Ishikawa (cell line): ENCODE results near the gene MTUS2.

Source experiments
- CEBPB ChIP-seq: IDR thresholded peaks from 2 replicates; pipeline ENCODE4 v1.6.1; 2012
- CREB1 ChIP-seq: IDR thresholded peaks from 2 replicates; pipeline ENCODE4 v1.6.1; 2012; ENCODE audit warnings: low read depth
- EGR1 ChIP-seq: IDR thresholded peaks from 2 replicates; pipeline ENCODE4 v1.6.1; 2012
- EP300 ChIP-seq: IDR thresholded peaks from 2 replicates; pipeline ENCODE4 v1.6.1; 2012; ENCODE audit warnings: borderline replicate concordance
- FOXM1 ChIP-seq: IDR thresholded peaks from 2 replicates; pipeline ENCODE4 v1.6.1; 2012; ENCODE audit warnings: low read depth, borderline replicate concordance
- MAX ChIP-seq: IDR thresholded peaks from 2 replicates; pipeline ENCODE4 v1.6.1; 2012
- NFIC ChIP-seq: IDR thresholded peaks from 2 replicates; pipeline ENCODE4 v1.6.1; 2012
- RAD21 ChIP-seq: IDR thresholded peaks from 2 replicates; pipeline ENCODE4 v1.6.1; 2012; ENCODE audit warnings: low read depth
- REST ChIP-seq: IDR thresholded peaks from 2 replicates; pipeline ENCODE4 v1.6.1; 2012; ENCODE audit warnings: low read depth, mild to moderate bottlenecking
- TAF1 ChIP-seq: IDR thresholded peaks from 2 replicates; pipeline ENCODE4 v1.6.1; 2012; ENCODE audit warnings: low read depth, mild to moderate bottlenecking
- TCF12 ChIP-seq: IDR thresholded peaks from 2 replicates; pipeline ENCODE4 v1.6.1; 2012; ENCODE audit warnings: low read depth
- TEAD4 ChIP-seq: IDR thresholded peaks from 2 replicates; pipeline ENCODE4 v1.6.1; 2012
- USF1 ChIP-seq: IDR thresholded peaks from 2 replicates; pipeline ENCODE4 v1.6.1; 2012
- YY1 ChIP-seq: IDR thresholded peaks from 2 replicates; pipeline ENCODE4 v1.6.1; 2012; ENCODE audit warnings: low read depth
- ZBTB7A ChIP-seq: IDR thresholded peaks from 2 replicates; pipeline ENCODE4 v1.6.1; 2012; ENCODE audit warnings: low read depth

The MTUS2 gene

GRCh38 chr13:29421118-29421517 lies 601.0 kb downstream of the MTUS2 start:
- no peak for TF ChIP-seq USF1
- no peak for TF ChIP-seq TAF1

GRCh38 chr13:29422015-29422414 lies 601.9 kb downstream of the MTUS2 start:
- no peak for TF ChIP-seq TCF12
- no peak for TF ChIP-seq FOXM1
- no peak for TF ChIP-seq EGR1
- no peak for TF ChIP-seq CEBPB
- no peak for TF ChIP-seq MAX
- no peak for TF ChIP-seq YY1
- no peak for TF ChIP-seq REST
- TF ChIP-seq CREB1 = no peak
- TF ChIP-seq ZBTB7A = no peak
- TF ChIP-seq NFIC = no peak
- TF ChIP-seq USF1 = no peak
- no peak for TF ChIP-seq TEAD4
- TF ChIP-seq EP300 = no peak
- TF ChIP-seq TAF1 = no peak

GRCh38 chr13:29423050-29423449 lies 602.9 kb downstream of the MTUS2 start:
- no peak for TF ChIP-seq MAX
- no peak for TF ChIP-seq REST
- TF ChIP-seq CREB1 = no peak
- TF ChIP-seq NFIC = no peak
- TF ChIP-seq EGR1 = no peak
- TF ChIP-seq TCF12 = no peak
- TF ChIP-seq USF1 = no peak
- no peak for TF ChIP-seq FOXM1
- no peak for TF ChIP-seq ZBTB7A
- no peak for TF ChIP-seq RAD21
- TF ChIP-seq EP300 = no peak

- TF ChIP-seq USF1 (no peak), EGR1 (no peak), FOXM1 (no peak), TAF1 (no peak)
Observed at GRCh38 chr13:29427937-29428309, 607.8 kb downstream of the MTUS2 start.

GRCh38 chr13:29428310-29429181 lies 608.4 kb downstream of the MTUS2 start:
- TF ChIP-seq EP300 (no peak), MAX (peak; percentile 33), CEBPB (no peak)
